ENCODE measurements around the gene THUMPD2. TPM values are rescaled to one million over a fixed set of nuclear protein-coding genes. Genes with fewer than 3 reads are reported as not detected.

THUMPD2 gene
- total RNA-seq, 1 donor from 2014 or later = 5.2 TPM

GRCh38 chr2:39689272-39689841, 89.7 kb downstream of the THUMPD2 start:
- H3K4me3 ChIP-seq (ENCODE audit: low read depth, low read length) = no peak overlapping the region
- DNase-seq (ENCODE audit: low read depth) = no peak
- TF ChIP-seq, protein P1, sequence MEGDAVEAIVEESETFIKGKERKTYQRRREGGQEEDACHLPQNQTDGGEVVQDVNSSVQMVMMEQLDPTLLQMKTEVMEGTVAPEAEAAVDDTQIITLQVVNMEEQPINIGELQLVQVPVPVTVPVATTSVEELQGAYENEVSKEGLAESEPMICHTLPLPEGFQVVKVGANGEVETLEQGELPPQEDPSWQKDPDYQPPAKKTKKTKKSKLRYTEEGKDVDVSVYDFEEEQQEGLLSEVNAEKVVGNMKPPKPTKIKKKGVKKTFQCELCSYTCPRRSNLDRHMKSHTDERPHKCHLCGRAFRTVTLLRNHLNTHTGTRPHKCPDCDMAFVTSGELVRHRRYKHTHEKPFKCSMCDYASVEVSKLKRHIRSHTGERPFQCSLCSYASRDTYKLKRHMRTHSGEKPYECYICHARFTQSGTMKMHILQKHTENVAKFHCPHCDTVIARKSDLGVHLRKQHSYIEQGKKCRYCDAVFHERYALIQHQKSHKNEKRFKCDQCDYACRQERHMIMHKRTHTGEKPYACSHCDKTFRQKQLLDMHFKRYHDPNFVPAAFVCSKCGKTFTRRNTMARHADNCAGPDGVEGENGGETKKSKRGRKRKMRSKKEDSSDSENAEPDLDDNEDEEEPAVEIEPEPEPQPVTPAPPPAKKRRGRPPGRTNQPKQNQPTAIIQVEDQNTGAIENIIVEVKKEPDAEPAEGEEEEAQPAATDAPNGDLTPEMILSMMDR (conservative IDR thresholded peaks at IDR 0.05; ENCODE audit: low read depth, low read length) = no peak

GRCh38 chr2:39688181-39688580, 90.9 kb downstream of the THUMPD2 start:
- TF ChIP-seq, protein P1 (conservative IDR thresholded peaks at IDR 0.05; ENCODE audit: low read depth, low read length) = no peak
- no peak for DNase-seq (ENCODE audit: low read depth)
- H3K4me3 ChIP-seq (ENCODE audit: low read depth, low read length) = no peak overlapping the region

DNA sequence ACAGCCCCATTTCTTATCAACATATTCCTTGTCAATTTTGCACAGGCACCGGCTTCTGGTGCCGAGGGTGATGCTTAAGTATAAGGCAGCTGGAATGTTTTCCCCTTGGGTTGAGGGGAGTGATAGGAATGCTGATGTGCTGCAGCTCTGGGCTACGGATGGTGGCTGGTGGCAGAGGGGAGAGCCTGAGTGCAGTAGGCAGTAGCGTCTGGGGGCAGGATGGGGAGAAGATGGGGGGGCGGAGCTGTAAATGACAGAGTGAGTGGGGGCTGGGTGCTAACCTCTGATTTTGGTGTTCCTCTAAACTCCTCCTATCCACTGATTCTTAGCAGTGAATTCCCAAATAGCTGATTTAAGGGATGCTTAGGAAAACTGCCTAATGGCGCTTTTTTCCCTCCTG, 92.6 kb downstream of the THUMPD2 start:
- no peak for DNase-seq (ENCODE audit: low read depth)
- TF ChIP-seq, protein P1 (conservative IDR thresholded peaks at IDR 0.05; ENCODE audit: low read depth, low read length) = no peak
- no peak overlapping the region for H3K4me3 ChIP-seq (ENCODE audit: low read depth, low read length)

Other genes starting within 250 kb of the THUMPD2 start
- gene TMEM178A, start 113.3 kb downstream of the THUMPD2 start, total RNA-seq = 2.8 and 2.9 TPM in 2 replicates